Activated naive CD4-positive, alpha-beta T cell (primary cell): ENCODE measurements around the gene USP7.
A peak's percentile ranks its signal among the peaks of the same experiment; 100 is the strongest.

Experiments
- DNase-seq, 4 experiments: peaks; one replicate each; lab custom pipeline; 2025; lab: John Stamatoyannopoulos, UW

USP7 gene

DNA sequence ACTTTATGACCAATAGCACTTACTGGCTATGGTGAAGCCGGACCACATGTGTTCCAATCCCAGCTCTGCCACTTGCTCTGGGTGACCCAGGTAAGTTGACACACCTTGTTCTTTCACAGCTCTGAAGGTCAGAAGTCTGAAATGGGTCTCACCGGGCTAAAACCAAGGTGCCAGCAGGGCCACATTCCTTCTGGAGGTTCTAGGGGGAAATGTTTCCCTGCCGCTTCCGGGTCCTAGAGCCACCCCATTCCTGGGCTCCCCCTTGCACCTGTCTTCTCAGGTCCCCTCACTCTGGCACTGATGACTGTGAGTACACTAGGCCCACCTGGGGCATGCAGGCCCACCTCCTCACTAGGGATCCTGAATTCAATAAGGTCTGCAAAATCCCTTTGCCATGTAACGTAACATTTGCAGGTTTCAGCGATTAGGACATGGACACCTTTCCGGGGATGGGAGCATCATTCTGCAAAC, 11.4 kb downstream of the USP7 start:
- DNase-seq = no peak

- DNase-seq = no peak
Measured at GRCh38 chr16:8951447-8952280, 12.0 kb downstream of the USP7 start.

GRCh38 chr16:8950580-8951077, 13.1 kb downstream of the USP7 start:
- DNase-seq = no peak

DNA sequence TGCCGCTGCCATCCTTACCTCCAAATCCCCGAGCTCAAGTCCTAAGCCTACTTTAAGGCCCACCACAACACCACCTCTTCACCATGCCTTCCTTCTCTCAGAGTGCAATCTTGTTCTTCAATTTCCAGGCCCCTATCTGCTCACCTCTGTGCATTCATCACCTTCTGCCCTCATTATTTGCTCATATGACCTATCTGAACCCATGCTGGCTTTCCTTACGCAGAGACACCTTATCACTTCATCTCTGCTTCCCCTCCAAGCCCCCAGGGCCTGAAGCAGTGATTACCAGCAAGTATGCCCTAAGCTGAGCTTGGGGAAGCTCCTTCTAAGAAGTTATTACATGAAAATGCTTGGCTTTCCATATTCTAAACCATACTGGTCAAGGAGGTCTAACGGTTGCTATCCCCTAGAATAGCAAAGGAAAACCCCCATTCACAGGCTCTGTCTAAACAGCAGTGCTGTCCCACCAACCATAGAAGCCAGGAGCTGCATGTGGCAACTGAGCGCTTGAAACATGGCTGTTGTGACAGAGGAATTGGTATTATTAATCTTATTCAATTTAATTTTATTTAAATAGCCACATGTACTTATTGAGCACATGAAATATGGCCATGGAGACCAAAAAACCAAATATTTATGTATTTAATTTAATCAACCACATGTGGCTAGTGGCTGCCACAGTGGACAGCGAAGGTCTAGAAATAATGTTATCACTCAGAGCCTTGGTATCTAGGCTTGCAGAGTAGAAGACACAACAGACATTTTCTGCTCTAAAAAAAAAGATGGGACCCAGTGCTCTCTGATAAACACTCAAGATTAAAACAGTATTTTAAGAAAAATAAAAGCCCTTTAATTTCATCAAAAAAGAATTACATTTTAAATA, 13.9 kb downstream of the USP7 start:
- DNase-seq = no peak

DNA sequence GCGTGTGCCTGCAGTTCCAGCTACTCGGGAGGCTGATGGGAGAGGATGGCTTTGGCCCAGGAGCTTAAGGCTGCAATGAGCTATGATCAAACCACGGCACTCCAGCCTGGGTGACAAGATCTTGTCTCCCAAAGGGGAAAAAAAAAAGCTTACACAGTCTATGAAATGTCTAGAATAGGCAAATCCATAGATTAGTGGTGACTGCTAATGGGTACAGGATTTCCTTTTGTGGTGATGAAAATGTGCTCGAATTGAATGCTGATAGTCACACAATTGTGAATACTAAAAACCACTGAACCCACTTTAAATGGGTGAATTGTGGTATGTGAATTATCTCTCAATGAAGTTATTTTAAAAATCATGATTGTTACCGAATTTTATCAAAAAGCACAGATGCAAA, 14.9 kb downstream of the USP7 start:
- no peak for DNase-seq

GRCh38 chr16:8948069-8948593, 15.6 kb downstream of the USP7 start:
- no peak for DNase-seq

DNA sequence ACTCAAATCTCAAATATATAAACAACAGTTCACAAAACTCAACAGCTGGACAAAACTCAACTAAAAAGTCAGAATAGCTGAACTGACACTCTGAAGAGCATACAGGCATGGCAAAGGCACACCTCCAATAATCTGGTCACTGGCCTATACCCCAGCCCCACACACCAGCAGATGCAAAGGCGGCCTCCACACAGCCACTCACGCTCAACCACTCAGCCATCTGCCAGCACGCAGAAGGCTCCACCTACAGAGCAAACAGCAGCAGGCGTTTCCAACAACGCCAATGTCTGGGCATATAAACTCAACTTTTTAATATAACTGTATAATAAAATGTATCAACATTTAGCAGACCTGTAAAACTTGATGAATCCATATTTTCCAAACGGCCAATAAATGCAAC, 17.2 kb downstream of the USP7 start:
- DNase-seq = no peak

DNA sequence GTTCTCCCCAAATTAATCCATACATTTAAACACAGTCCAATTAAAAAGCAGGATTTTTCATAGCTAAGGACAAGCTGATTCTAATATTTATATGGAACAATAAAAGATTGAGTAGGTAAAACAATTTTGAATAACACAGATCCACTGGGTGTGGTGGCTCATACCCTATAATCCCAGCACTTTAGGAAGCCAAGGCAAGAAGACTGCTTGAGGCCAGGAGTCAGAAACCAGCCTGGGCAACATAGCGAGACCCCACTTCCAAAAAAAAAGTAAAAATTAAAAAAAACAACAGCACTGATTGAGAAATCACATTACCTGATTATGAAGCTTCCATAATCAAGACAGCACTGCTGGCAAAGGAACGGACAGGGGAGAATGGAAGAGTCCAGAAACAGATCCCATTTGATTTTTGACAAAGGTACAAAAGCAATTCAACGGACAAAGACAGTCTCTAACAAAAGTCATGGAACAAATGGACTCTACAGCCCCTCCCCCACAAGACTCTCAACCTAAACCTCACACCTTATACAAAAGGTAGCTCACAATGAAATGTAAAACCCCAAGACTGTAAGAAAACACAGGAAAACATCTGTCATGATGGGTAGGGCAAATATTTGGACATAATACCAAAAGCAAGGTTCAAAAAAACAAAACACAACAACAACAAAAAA, 17.9 kb downstream of the USP7 start:
- DNase-seq = no peak

DNA sequence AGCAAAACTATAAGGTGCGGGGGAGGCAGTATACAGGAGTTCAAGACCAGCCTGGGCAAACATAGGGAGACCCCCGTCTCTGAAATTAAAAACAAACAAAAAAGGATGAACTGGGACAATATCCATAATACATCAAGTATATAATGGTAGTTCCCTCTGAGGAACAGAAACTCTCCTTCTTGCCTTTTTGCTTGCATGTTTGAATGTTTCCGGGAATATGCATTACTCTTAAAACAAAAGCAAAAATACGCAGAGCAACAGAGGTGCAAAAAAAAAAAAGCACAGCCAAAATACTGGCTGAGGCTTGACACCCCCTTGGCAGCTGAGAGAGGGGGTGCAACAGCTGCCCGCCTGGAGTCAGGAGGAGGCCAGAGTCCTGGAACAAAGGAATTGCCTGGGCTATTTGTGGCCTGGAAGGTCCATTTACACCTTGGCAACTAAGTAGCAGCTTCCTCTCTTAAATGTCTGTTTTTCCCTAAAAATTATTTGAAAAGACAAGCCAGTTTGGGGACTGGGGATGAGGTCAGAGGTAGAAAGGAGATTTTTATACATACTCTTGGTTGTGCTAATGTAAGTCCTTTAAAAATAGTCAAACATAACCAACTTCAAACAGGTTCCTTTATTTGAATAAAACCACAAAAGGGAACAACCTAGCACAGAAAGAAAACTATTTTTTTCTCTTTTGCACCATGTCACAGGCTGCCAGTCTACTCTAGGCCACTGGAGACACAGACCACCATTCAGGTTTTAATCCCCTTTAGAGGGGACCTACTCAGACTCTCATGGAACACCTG, 19.5 kb downstream of the USP7 start:
- DNase-seq = no peak

DNA sequence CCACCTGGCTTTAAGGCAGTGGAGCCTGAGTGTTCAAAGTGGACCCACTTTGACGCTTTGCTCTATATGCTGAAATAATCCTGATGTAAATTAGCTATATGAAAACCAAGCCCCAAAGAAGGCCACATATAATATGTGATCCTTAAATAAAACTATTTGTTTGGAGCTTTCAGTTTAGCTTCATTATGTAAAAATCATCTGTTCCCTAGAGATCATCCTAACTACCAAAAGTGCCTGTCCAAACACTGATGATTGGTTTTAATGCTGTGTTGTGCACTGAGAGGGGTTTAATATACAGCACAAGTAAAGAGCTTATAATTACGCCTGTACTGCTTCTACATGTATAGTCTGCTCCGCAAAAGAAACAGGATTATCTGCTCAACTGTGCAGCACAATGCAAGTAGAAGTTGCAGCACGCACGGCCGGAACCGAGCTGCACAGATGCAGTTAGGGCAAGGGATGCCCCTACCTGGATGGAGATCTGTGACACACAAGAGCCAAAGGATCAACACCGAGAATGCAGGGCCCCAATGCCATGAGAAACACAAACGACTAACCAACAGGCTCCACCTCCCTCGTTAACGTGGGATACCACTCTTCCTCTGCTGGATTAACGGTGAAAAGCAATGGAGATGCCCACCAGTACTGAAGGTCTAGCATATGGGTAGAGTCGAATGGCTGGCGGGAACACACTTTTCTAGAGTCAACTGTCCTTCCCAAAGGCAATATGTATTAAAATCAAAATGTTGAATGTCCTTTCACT, 20.5 kb downstream of the USP7 start:
- no peak for DNase-seq

GRCh38 chr16:8941718-8942344, 21.9 kb downstream of the USP7 start:
- no peak for DNase-seq

- no peak for DNase-seq
Measured at GRCh38 chr16:8937803-8938202, 25.9 kb downstream of the USP7 start.

DNA sequence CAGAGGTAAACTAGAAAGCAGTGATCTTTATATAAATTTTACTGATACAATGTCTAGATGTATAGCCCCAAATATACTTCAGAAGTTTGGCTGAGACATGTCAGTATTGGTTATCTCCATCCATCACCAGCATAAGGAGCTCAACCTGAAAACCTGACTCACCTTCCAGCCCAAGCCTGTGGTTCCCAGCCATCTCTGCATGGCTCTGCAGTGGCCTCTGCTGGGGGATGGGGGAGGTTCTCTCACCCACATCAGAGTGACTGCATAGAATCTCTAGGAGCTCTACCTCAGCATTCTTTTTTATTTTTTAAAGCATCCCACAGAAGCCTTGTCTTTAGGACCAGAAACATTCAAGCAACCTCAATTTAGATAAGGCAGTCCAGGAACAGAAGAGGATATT, 27.3 kb downstream of the USP7 start:
- DNase-seq = peak in 3 of 4 experiments; percentile 21 to 62 (median 41)

- DNase-seq = no peak
Measured at GRCh38 chr16:8935989-8936388, 27.7 kb downstream of the USP7 start.

GRCh38 chr16:8934601-8935000, 29.1 kb downstream of the USP7 start:
- no peak for DNase-seq

DNA sequence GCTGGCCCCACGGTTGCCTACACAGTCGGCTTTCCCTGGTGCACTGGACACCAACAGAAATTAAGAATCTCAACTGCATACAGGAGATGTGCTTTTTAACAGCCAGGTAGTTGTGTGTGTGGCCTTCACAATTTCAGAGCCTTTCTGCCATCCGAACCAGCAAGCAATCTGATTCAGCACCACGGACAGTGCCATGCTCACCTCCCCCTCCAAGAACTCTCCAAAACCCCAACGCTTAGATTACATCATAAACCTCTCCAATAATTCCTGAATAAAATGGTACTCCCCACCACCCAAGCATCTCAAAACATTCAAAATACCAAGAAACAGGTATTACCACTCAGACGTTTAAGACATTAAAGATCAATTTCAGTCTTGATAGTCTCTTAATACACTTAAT, 31.8 kb downstream of the USP7 start:
- DNase-seq = peak in 2 of 4 experiments; percentile 24 to 31

- DNase-seq = no peak
Measured at GRCh38 chr16:8929086-8929748, 34.5 kb downstream of the USP7 start.

DNA sequence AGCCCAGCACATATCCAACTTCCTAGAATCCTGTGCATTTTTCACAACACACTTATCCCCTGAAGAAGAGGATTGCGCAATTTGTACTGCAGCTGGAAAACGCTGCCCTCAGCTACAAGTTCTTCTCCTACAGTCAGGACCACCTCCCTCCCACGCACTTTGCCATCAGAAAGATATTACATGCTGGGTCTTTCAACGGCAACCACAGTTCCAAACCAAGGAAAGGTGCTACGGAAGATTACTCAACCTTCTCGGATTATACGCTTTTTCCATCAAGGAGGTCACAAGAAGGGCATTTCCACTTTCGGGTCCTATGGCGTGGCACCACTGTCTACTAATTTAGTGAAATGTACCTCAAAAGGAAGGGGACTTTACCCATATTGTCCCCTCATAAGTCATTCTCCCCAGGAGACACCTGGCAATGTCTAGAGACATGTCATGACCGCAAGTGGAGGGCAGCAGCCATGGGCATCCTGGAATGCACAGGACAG, 35.2 kb downstream of the USP7 start:
- no peak for DNase-seq

- DNase-seq = no peak
Measured at GRCh38 chr16:8926827-8927226, 36.9 kb downstream of the USP7 start.
